ENCODE data around the gene NARF. TPM values are rescaled to one million over a fixed set of nuclear protein-coding genes. Genes with fewer than 3 reads are reported as not detected.

The NARF gene
- total RNA-seq, 1 experiment from 2014 or later: 20.6 TPM

DNA sequence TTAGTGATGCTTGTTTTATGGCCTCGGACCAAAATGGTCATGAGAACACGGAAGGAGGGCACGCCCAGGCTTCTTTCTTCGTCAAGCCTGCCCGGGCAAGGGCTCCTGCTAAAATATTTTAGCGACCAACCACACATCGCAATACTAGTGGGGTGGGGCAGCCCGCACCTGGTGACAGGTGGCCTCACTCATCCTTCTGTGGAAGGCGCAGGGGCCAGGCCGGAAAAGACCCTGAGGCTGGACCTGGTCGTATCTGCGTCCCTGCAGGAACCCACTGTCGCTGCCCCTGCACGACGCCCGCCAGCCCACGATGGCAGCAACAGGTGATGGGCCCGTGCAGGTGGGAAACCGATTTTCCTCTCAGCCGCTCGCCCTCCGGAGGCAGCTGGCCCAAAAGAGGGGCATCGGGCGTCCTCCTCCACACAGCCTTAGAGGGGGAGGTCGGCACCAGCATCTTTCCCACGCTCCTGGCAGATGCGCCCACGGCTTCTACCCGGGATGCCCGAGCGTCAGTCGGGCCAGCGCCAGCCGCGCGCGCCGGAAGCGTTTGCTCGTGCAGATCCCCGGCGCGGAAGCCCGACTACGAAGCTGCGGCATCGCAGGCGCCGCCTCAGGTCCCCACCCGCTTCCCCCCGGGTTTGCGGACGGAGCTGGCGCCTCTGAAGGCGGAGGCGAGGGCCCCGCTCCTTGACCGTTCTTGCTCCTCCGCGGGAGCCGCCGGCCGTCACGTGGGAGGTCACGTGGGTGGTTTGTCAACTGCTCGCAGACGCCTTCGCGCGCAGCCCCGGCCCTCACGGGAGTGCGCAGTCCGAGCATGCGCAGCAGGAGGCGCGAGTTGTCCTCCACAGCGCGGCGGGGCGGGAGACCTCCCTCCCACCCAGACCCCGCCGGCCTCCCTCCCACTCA, 38.2 kb downstream of the NARF start:
- intact Hi-C loops (cut with micrococcal nuclease): no loop called here
- H3K27me3 Mint-ChIP-seq (ENCODE audit: insufficient read depth, unreplicated experiment): no peaks in the 10 kb centered on the region
- TF ChIP-seq, protein P1, sequence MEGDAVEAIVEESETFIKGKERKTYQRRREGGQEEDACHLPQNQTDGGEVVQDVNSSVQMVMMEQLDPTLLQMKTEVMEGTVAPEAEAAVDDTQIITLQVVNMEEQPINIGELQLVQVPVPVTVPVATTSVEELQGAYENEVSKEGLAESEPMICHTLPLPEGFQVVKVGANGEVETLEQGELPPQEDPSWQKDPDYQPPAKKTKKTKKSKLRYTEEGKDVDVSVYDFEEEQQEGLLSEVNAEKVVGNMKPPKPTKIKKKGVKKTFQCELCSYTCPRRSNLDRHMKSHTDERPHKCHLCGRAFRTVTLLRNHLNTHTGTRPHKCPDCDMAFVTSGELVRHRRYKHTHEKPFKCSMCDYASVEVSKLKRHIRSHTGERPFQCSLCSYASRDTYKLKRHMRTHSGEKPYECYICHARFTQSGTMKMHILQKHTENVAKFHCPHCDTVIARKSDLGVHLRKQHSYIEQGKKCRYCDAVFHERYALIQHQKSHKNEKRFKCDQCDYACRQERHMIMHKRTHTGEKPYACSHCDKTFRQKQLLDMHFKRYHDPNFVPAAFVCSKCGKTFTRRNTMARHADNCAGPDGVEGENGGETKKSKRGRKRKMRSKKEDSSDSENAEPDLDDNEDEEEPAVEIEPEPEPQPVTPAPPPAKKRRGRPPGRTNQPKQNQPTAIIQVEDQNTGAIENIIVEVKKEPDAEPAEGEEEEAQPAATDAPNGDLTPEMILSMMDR (IDR thresholded peaks at IDR 0.05; ENCODE audit: unreplicated experiment): no peak
- ChIA-PET POLR2A (interaction anchor here (0.6 to 7.0 kb wide), 15 partner anchors 10 to 290 kb away, joined by 3 to 128 read pairs (median 5); partner anchors contain the start of genes FOXK2 and NARF), CTCF (interaction anchor here (0.6 to 1.0 kb wide), 3 partner anchors 29 to 53 kb away, joined by 3 to 6 read pairs (median 3); no protein-coding TSS in a partner anchor)
- no peaks in the 10 kb centered on the region for H3K9me3 Mint-ChIP-seq (ENCODE audit: unreplicated experiment)
- peaks cover 40% of the 10 kb centered on the region for H3K4me1 Mint-ChIP-seq (ENCODE audit: insufficient read depth, unreplicated experiment)
- DNase-seq (ENCODE audit: unreplicated experiment): peak; percentile 89
- no TSS peak for BruUV-seq (replicated peaks)
- peak overlapping the region; percentile 54 for H3K27ac Mint-ChIP-seq (ENCODE audit: low read depth, unreplicated experiment)
- peak overlapping the region; percentile 68 for H3K4me3 Mint-ChIP-seq (ENCODE audit: unreplicated experiment)
- H3K36me3 Mint-ChIP-seq (ENCODE audit: insufficient read depth, unreplicated experiment): peaks cover 10% of the 10 kb centered on the region

DNA sequence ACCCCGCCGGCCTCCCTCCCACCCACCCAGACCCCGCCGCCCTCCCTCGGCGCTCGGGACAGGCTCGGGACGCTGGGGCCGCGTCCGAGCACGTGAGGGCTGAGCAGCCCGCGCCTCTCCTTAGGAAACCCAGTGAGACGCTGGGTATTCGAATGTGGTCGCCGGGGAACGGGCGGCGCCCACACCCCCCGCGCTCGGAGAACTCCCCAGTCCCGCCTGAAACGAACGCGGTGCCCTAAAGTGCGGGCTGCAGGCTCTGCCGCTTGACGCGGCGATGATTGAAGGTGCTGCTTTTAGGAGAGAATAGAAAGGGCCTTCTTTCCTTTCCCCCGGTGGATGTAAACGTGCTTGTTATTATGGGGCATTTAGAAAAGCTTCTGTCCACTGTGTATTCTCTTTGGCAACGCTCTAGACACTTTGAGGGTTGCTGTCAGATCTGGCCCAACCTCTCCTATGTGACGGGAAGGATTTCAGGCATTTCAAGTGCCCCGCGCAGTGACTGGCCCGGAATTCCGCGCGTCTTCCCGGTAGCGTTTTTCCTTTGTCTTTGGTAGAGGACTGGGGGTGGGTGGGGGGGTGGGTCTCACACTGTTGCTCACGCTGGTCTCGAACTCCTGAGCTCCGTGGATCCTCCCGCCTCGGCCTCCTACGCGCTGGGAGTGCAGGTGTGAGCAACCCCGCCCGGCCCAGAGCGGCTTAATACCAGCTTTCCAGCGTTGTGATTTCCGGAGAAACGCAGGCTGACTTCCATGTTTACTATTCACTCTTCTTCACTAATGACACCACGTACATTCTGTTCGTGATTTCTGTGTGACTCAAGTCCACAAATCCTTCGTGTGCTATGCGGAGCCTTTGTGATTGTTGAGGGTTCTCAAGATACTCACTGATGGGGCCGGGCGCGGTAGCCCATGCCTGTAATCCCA, 39.2 kb downstream of the NARF start:
- intact Hi-C loops (cut with micrococcal nuclease): no loop called here
- peak overlapping the region; percentile 68 for H3K4me3 Mint-ChIP-seq (ENCODE audit: unreplicated experiment)
- ChIA-PET CTCF (no interaction called here), POLR2A (interaction anchor here (0.6 to 7.0 kb wide), 5 partner anchors 23 to 80 kb away, joined by 3 to 128 read pairs (median 5); partner anchors contain the start of gene FOXK2)
- peak; percentile 22 for DNase-seq (ENCODE audit: unreplicated experiment)
- peak overlapping the region; percentile 54 for H3K27ac Mint-ChIP-seq (ENCODE audit: low read depth, unreplicated experiment)
- no peaks in the 10 kb centered on the region for H3K27me3 Mint-ChIP-seq (ENCODE audit: insufficient read depth, unreplicated experiment)
- TF ChIP-seq, protein P1 (IDR thresholded peaks at IDR 0.05; ENCODE audit: unreplicated experiment): no peak
- BruUV-seq (replicated peaks): no TSS peak
- no peaks in the 10 kb centered on the region for H3K9me3 Mint-ChIP-seq (ENCODE audit: unreplicated experiment)
- H3K4me1 Mint-ChIP-seq (ENCODE audit: insufficient read depth, unreplicated experiment): peaks cover 40% of the 10 kb centered on the region
- H3K36me3 Mint-ChIP-seq (ENCODE audit: insufficient read depth, unreplicated experiment): peaks cover 10% of the 10 kb centered on the region

DNA sequence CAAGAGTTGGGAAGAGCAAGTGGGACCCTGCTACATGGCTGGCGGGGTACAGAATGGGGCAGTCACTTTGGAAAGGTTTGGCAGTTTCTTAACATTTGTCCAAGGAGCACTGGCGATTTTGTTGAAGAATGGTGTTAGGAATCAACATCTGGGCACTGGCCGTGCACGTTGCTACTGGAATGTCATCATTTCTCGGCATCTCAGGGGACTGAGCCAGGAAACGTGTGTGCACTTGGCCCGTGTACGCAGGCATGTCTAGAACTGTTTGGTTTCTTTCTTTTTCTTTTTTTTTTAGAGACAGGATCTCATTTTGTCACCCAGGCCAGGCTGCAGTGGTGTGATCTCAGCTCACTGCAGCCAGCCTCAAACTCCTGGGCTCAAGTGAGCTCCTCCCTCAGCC, 43.7 kb downstream of the NARF start:
- Mint-ChIP-seq H3K4me1 (ENCODE audit: insufficient read depth, unreplicated experiment) (peaks cover 13% of the 10 kb centered on the region), H3K36me3 (ENCODE audit: insufficient read depth, unreplicated experiment) (no peaks in the 10 kb centered on the region), H3K4me3 (ENCODE audit: unreplicated experiment) (no peak overlapping the region), H3K9me3 (ENCODE audit: unreplicated experiment) (no peaks in the 10 kb centered on the region), H3K27ac (ENCODE audit: low read depth, unreplicated experiment) (peak overlapping the region; percentile 74), H3K27me3 (ENCODE audit: insufficient read depth, unreplicated experiment) (no peaks in the 10 kb centered on the region)
- BruUV-seq (replicated peaks): no TSS peak
- ChIA-PET POLR2A (interaction anchor here (0.6 to 3.2 kb wide), 6 partner anchors 11 to 50 kb away, joined by 3 to 20 read pairs (median 4); partner anchors contain the start of gene FOXK2), CTCF (interaction anchor here (0.6 kb wide), 1 partner anchor 144 kb away, joined by 3 read pairs; no protein-coding TSS in a partner anchor)
- DNase-seq (ENCODE audit: unreplicated experiment): peak; percentile 86
- intact Hi-C loops (cut with micrococcal nuclease): no loop called here
- TF ChIP-seq, protein P1 (IDR thresholded peaks at IDR 0.05; ENCODE audit: unreplicated experiment): no peak

Data from MCF 10A (cell line).